HG03469 (cell line): ENCODE measurements around the gene TMEM51.
"Not testable (repeated sequence)": the region's sequence is repeated elsewhere in the genome, so short reads cannot be mapped to it uniquely, and the experiment has no call there.

Source experiments
- ATAC-seq: cut with Tn5 transposase; IDR thresholded peaks from one replicate; pipeline ENCODE4 v1.9.1; 2021; ENCODE audit warnings: mild to moderate bottlenecking, moderate library complexity, moderate number of reproducible peaks; ENCODE audit not compliant: unreplicated experiment

Gene TMEM51

GRCh38 chr1:15125101-15125745 is 28.3 kb upstream of the TMEM51 start:
- ATAC-seq = no peak

- ATAC-seq = no peak
Measured at GRCh38 chr1:15128077-15128476, 25.5 kb upstream of the TMEM51 start.

GRCh38 chr1:15128520-15129313 is 24.8 kb upstream of the TMEM51 start:
- ATAC-seq = no peak

GRCh38 chr1:15129944-15130343 is 23.6 kb upstream of the TMEM51 start:
- no peak for ATAC-seq

GRCh38 chr1:15130607-15131006 is 22.9 kb upstream of the TMEM51 start:
- ATAC-seq = no peak

GRCh38 chr1:15132965-15133364 is 20.6 kb upstream of the TMEM51 start:
- no peak for ATAC-seq

GRCh38 chr1:15134285-15134684 is 19.3 kb upstream of the TMEM51 start:
- ATAC-seq = no peak

GRCh38 chr1:15135604-15136003 is 17.9 kb upstream of the TMEM51 start:
- not testable (repeated sequence) for ATAC-seq

GRCh38 chr1:15137809-15138208 is 15.7 kb upstream of the TMEM51 start:
- ATAC-seq = no peak

- no peak for ATAC-seq
Measured at GRCh38 chr1:15139654-15140350, 13.7 kb upstream of the TMEM51 start.

- no peak for ATAC-seq
Measured at GRCh38 chr1:15141935-15142539, 11.5 kb upstream of the TMEM51 start.

GRCh38 chr1:15145327-15145726 is 8.2 kb upstream of the TMEM51 start:
- no peak for ATAC-seq

GRCh38 chr1:15146142-15146680 is 7.3 kb upstream of the TMEM51 start:
- ATAC-seq = no peak

- ATAC-seq = no peak
Measured at GRCh38 chr1:15146971-15147376, 6.6 kb upstream of the TMEM51 start.

- ATAC-seq = no peak
Measured at GRCh38 chr1:15148004-15148403, 5.5 kb upstream of the TMEM51 start.

- ATAC-seq = no peak
Measured at GRCh38 chr1:15148475-15148874, 5.1 kb upstream of the TMEM51 start.

GRCh38 chr1:15148941-15149340 is 4.6 kb upstream of the TMEM51 start:
- no peak for ATAC-seq

GRCh38 chr1:15150376-15150775 is 3.2 kb upstream of the TMEM51 start:
- ATAC-seq = no peak

GRCh38 chr1:15151377-15151806 is 2.2 kb upstream of the TMEM51 start:
- no peak for ATAC-seq

GRCh38 chr1:15151871-15152270 is 1.7 kb upstream of the TMEM51 start:
- ATAC-seq = no peak
